RWPE1 (cell line): ENCODE measurements around the gene ZNF286A.

Source experiments
- CTCF ChIA-PET: fragments of 350-600 bp; sonication (Branson Sonifier 250); formaldehyde crosslinking; extraction: SDS; loops from one replicate; lab custom pipeline; 2021; lab: Yijun Ruan, JAX
- POLR2A ChIA-PET: fragments of 400-600 bp; formaldehyde crosslinking; extraction: SDS; loops from one replicate; lab custom pipeline; 2020; ENCODE audit warnings: antibody characterized with exemption; ENCODE audit not compliant: low non-redundant PET; lab: Yijun Ruan, JAX
- DNase-seq: peaks from one replicate; pipeline ENCODE4 v3.0.0; 2012; ENCODE audit warnings: low spot score
- H3K27ac ChIP-seq: fragments of 450-650 bp; 2 replicates; pipeline ENCODE4 v1.5.1; 2017
- TF ChIP-seq, protein P1 (sequence below): fragments of 450-650 bp; conservative IDR thresholded peaks from 2 replicates; pipeline ENCODE4 v1.5.1; 2017; ENCODE audit warnings: low read depth, mild to moderate bottlenecking

ZNF286A gene

GRCh38 chr17:15657868-15658267, 41.7 kb upstream of the ZNF286A start:
- H3K27ac ChIP-seq, result no peak overlapping the region
- DNase-seq, result peak; percentile 82
- TF ChIP-seq, protein P1, sequence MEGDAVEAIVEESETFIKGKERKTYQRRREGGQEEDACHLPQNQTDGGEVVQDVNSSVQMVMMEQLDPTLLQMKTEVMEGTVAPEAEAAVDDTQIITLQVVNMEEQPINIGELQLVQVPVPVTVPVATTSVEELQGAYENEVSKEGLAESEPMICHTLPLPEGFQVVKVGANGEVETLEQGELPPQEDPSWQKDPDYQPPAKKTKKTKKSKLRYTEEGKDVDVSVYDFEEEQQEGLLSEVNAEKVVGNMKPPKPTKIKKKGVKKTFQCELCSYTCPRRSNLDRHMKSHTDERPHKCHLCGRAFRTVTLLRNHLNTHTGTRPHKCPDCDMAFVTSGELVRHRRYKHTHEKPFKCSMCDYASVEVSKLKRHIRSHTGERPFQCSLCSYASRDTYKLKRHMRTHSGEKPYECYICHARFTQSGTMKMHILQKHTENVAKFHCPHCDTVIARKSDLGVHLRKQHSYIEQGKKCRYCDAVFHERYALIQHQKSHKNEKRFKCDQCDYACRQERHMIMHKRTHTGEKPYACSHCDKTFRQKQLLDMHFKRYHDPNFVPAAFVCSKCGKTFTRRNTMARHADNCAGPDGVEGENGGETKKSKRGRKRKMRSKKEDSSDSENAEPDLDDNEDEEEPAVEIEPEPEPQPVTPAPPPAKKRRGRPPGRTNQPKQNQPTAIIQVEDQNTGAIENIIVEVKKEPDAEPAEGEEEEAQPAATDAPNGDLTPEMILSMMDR, result no peak
- ChIA-PET CTCF (no interaction called here), POLR2A (no interaction called here)

DNA sequence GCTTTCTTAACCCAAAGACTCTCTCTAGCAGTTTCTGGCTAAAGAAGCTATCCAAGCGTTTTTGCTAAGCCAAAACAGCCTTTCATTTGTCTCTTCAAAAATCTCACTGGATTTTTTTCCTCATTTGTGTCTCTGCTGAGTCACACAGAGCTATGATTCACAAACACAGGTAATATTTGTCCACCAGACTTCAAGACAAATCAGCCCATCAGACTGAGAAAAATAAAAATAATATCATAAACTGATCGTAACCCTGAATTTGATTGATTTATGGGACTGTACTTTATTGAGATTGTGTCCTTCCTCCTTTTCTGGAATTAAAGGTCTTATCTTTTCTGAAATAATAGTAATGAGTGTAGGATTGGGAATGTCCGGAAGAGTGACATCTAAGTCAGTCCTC, 41.3 kb upstream of the ZNF286A start:
- POLR2A ChIA-PET, result no interaction called here
- TF ChIP-seq, protein P1, result no peak
- CTCF ChIA-PET, result no interaction called here
- peak; percentile 48 for DNase-seq
- peak overlapping the region; percentile 85; the same call in 1 of the 2 replicates for H3K27ac ChIP-seq

DNA sequence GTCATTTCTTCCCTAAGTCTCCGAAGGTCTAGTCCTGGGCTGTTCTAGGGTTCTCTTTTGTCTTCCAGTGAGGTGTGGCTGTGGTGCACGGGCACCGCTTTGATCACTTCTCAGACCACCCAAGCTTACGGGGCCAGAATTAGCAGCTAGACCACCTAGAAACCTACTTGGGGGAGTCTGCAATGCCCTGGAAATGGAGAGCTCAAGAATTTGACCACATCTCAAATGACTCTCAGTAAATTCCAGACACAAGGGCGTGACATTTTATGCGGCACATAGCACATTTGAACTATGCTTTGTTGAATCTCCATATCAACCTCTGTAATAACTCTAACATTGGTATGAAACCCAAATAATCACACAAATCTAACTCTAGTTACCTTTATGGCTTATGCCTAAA, 40.3 kb upstream of the ZNF286A start:
- ChIA-PET POLR2A (no interaction called here), CTCF (no interaction called here)
- no peak for DNase-seq
- TF ChIP-seq, protein P1, result no peak
- H3K27ac ChIP-seq, result peak overlapping the region; percentile 85

GRCh38 chr17:15659663-15660062, 39.9 kb upstream of the ZNF286A start:
- ChIA-PET CTCF (no interaction called here), POLR2A (no interaction called here)
- H3K27ac ChIP-seq, result peak overlapping the region; percentile 85
- TF ChIP-seq, protein P1, result no peak
- peak; percentile 77 for DNase-seq

DNA sequence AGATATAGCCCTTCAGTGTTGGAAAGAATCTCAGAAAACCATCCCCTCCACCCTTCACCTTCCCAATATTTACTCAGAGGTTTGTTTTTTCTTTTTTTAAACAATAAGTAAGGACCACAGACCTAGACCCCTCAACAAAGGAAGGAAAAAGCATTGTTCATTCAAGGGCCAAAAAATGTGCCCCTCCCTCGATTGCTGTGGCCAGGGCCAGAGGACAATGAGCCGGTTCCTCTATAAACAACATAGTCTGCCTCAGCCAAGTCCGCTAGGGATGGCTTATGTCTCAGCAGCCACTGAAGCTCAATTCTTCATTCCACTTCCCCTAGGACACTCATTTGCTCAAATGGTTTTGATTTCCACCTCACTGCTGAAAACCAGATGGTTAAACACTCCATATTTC, 39.5 kb upstream of the ZNF286A start:
- TF ChIP-seq, protein P1, result no peak
- POLR2A ChIA-PET, result no interaction called here
- DNase-seq, result no peak
- CTCF ChIA-PET, result no interaction called here
- H3K27ac ChIP-seq, result peak overlapping the region; percentile 85

- no peak overlapping the region for H3K27ac ChIP-seq
- DNase-seq, result no peak
- CTCF ChIA-PET, result no interaction called here
- TF ChIP-seq, protein P1, result no peak
- POLR2A ChIA-PET, result no interaction called here
These were observed 36.9 kb upstream of the ZNF286A start for GRCh38 chr17:15662681-15663080.

DNA sequence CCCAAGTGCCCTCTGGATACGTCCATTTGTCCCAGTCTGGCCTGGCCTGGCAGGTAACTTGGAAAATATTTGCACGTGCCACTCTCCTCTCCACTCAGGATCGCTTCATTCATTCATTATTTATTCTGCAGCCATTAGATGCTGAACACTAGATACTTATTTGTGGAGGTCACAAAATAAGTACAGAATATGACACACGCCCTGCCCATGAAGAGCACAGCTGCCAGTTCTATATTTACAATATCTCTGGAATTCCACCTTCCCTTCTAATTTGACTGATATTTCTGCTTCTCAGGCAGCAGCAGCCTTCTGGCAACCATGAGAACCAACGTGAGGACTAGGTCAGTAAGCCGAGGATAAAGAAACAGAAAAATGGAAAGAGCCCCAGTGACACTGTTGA, 36.4 kb upstream of the ZNF286A start:
- TF ChIP-seq, protein P1, result no peak
- ChIA-PET POLR2A (no interaction called here), CTCF (no interaction called here)
- DNase-seq, result no peak
- H3K27ac ChIP-seq, result no peak overlapping the region
